OCI-LY1 (cell line): ENCODE measurements around the gene C19orf53.

Experiments
- H2AFZ ChIP-seq: fragments of 200-600 bp; sonication (generic), shearing (Covaris generic); 2 replicates; pipeline ENCODE4 v1.6.0; 2014; ENCODE audit warnings: antibody characterized with exemption, mild to moderate bottlenecking, low read length
- H3F3A ChIP-seq: fragments of 200-600 bp; sonication (generic), shearing (Covaris generic); 2 replicates; pipeline ENCODE4 v1.6.0; 2014; ENCODE audit warnings: mild to moderate bottlenecking, antibody characterized with exemption, low read length, moderate library complexity; ENCODE audit not compliant: insufficient read depth
- H3K27ac ChIP-seq: fragments of 200-600 bp; sonication (generic); 2 replicates; pipeline ENCODE4 v1.5.1; 2014; ENCODE audit warnings: low read length, mixed run types, mild to moderate bottlenecking, low read depth; ENCODE audit not compliant: poor library complexity, severe bottlenecking
- H3K27me3 ChIP-seq: fragments of 200-600 bp; sonication (generic); 2 replicates; pipeline ENCODE4 v1.6.0; 2014; ENCODE audit warnings: antibody characterized with exemption, mild to moderate bottlenecking, low read length, moderate library complexity; ENCODE audit not compliant: insufficient read depth
- H3K36me3 ChIP-seq: fragments of 200-600 bp; sonication (generic); 2 replicates; pipeline ENCODE4 v1.6.1; 2014; ENCODE audit warnings: mild to moderate bottlenecking, antibody characterized with exemption, low read length, moderate library complexity, mixed read lengths; ENCODE audit not compliant: insufficient read depth
- H3K4me1 ChIP-seq: fragments of 200-600 bp; sonication (generic); 2 replicates; pipeline ENCODE4 v1.5.1; 2014; ENCODE audit warnings: mild to moderate bottlenecking, low read length, moderate library complexity; ENCODE audit not compliant: insufficient read depth, severe bottlenecking
- H3K4me2 ChIP-seq: fragments of 200-600 bp; sonication (generic), shearing (Covaris generic); 2 replicates; pipeline ENCODE4 v1.6.1; 2014; ENCODE audit warnings: low read length
- H3K4me3 ChIP-seq: fragments of 200-600 bp; sonication (generic); 2 replicates; pipeline ENCODE4 v1.5.1; 2014; ENCODE audit warnings: low read length, low read depth, mild to moderate bottlenecking, mixed read lengths; ENCODE audit not compliant: poor library complexity, severe bottlenecking
- H3K79me2 ChIP-seq: fragments of 200-600 bp; shearing (Covaris generic); 2 replicates; pipeline ENCODE4 v1.6.1; 2016; ENCODE audit warnings: mixed run types, low read length, mixed read lengths; ENCODE audit not compliant: insufficient read depth
- H3K9ac ChIP-seq: fragments of 200-600 bp; sonication (generic), shearing (Covaris generic); 2 replicates; pipeline ENCODE4 v1.6.1; 2014; ENCODE audit warnings: mild to moderate bottlenecking, low read length, mixed read lengths
- H3K9me2 ChIP-seq: fragments of 200-600 bp; sonication (generic), shearing (Covaris generic); 2 replicates; pipeline ENCODE4 v1.6.1; 2014; ENCODE audit warnings: low read depth, mild to moderate bottlenecking, low read length, mixed read lengths
- H3K9me3 ChIP-seq: fragments of 200-600 bp; shearing (Covaris generic); 2 replicates; pipeline ENCODE4 v1.6.1; 2014; ENCODE audit warnings: low read length, mixed read lengths
- H4K20me1 ChIP-seq: fragments of 200-600 bp; sonication (generic), shearing (Covaris generic); 2 replicates; pipeline ENCODE4 v1.6.0; 2016; ENCODE audit warnings: mild to moderate bottlenecking, low read length; ENCODE audit not compliant: insufficient read depth
- CTCF ChIP-seq: fragments of 200-600 bp; sonication (generic), shearing (Covaris generic); IDR thresholded peaks from 2 replicates; pipeline ENCODE4 v1.5.1; 2017; ENCODE audit warnings: mild to moderate bottlenecking, antibody characterized with exemption, low read length, moderate library complexity, mixed read lengths
- EZH2 ChIP-seq: fragments of 200-600 bp; sonication (generic), shearing (Covaris generic); IDR thresholded peaks from 2 replicates; pipeline ENCODE4 v1.8.0; 2017; ENCODE audit warnings: borderline replicate concordance, mixed run types, mild to moderate bottlenecking, antibody characterized with exemption, low read length, moderate library complexity, mixed read lengths

C19orf53 gene

GRCh38 chr19:13757805-13758772, 16.2 kb upstream of the C19orf53 start:
- Histone ChIP-seq H3K4me2 (no peak overlapping the region), H2AFZ (no peak overlapping the region), H3K79me2 (no peaks in the 10 kb centered on the region), H3K9me3 (no peaks in the 10 kb centered on the region), H3F3A (no peaks in the 10 kb centered on the region), H3K9me2 (no peaks in the 10 kb centered on the region), H3K4me3 (no peak overlapping the region), H3K27ac (no peak overlapping the region), H3K4me1 (no peaks in the 10 kb centered on the region), H3K27me3 (no peaks in the 10 kb centered on the region), H3K36me3 (peaks cover 53% of the 10 kb centered on the region), H4K20me1 (no peaks in the 10 kb centered on the region), H3K9ac (no peak overlapping the region)
- TF ChIP-seq EZH2, result no peak
- no peak for TF ChIP-seq CTCF

GRCh38 chr19:13758795-13759194, 15.5 kb upstream of the C19orf53 start:
- no peak overlapping the region for H3K9ac ChIP-seq
- no peaks in the 10 kb centered on the region for H3F3A ChIP-seq
- TF ChIP-seq EZH2 (no peak), CTCF (no peak)
- H3K27me3 ChIP-seq, result no peaks in the 10 kb centered on the region
- H3K27ac ChIP-seq, result no peak overlapping the region
- H2AFZ ChIP-seq, result no peak overlapping the region
- H4K20me1 ChIP-seq, result no peaks in the 10 kb centered on the region
- no peaks in the 10 kb centered on the region for H3K9me2 ChIP-seq
- H3K9me3 ChIP-seq, result no peaks in the 10 kb centered on the region
- H3K79me2 ChIP-seq, result no peaks in the 10 kb centered on the region
- peaks cover under 1% of the 10 kb centered on the region for H3K4me1 ChIP-seq
- peaks cover 52% of the 10 kb centered on the region for H3K36me3 ChIP-seq
- H3K4me3 ChIP-seq, result no peak overlapping the region
- H3K4me2 ChIP-seq, result no peak overlapping the region

- H3K27me3 ChIP-seq, result no peaks in the 10 kb centered on the region
- H3K9ac ChIP-seq, result no peak overlapping the region
- H3K79me2 ChIP-seq, result no peaks in the 10 kb centered on the region
- peaks cover 13% of the 10 kb centered on the region for H3K4me1 ChIP-seq
- peaks cover 30% of the 10 kb centered on the region for H3K36me3 ChIP-seq
- no peaks in the 10 kb centered on the region for H3F3A ChIP-seq
- no peaks in the 10 kb centered on the region for H4K20me1 ChIP-seq
- H3K9me3 ChIP-seq, result no peaks in the 10 kb centered on the region
- no peak overlapping the region for H3K27ac ChIP-seq
- no peak overlapping the region for H2AFZ ChIP-seq
- no peak for TF ChIP-seq EZH2
- no peak for TF ChIP-seq CTCF
- H3K4me3 ChIP-seq, result no peak overlapping the region
- H3K4me2 ChIP-seq, result no peak overlapping the region
- H3K9me2 ChIP-seq, result no peaks in the 10 kb centered on the region
Measured at GRCh38 chr19:13761423-13761822, 12.8 kb upstream of the C19orf53 start.
